Right ventricle myocardium superior (tissue), 1 donor: ENCODE measurements around the gene PAX2. TPM values are rescaled to one million over a fixed set of nuclear protein-coding genes. Genes with fewer than 3 reads are reported as not detected.
A peak's percentile ranks its signal among the peaks of the same experiment; 100 is the strongest.

ENCODE experiments used
- ATAC-seq: fragments of 200-7000 bp; cut with Tn5 transposase; one replicate; pipeline ENCODE4 v1.9.1; 2020; ENCODE audit warnings: mild to moderate bottlenecking; ENCODE audit not compliant: poor library complexity
- DNase-seq: peaks from one replicate; pipeline ENCODE4 v3.0.0-alpha.2; 2020
- intact Hi-C: fragments of 100-400 bp; cut with DNase I; formaldehyde crosslinking; loops from one replicate; pipeline ENCODE4 v1.11.2; 2022
- total RNA-seq: library from RNA; stranded (reverse); fragmentation: NEBNext Ultra II Directional; extraction: Animal tissue kit (Norgen Biotek cat#: 25700); gene quantifications from one replicate; pipeline ENCODE4 v1.2.1, GENCODE V29; 2021
- donor health status: DM: no; HTN: yes; CAD: no; lungs with severe emphysema.

PAX2 gene
- total RNA-seq, 1 donor from 2014 or later = not detected

DNA sequence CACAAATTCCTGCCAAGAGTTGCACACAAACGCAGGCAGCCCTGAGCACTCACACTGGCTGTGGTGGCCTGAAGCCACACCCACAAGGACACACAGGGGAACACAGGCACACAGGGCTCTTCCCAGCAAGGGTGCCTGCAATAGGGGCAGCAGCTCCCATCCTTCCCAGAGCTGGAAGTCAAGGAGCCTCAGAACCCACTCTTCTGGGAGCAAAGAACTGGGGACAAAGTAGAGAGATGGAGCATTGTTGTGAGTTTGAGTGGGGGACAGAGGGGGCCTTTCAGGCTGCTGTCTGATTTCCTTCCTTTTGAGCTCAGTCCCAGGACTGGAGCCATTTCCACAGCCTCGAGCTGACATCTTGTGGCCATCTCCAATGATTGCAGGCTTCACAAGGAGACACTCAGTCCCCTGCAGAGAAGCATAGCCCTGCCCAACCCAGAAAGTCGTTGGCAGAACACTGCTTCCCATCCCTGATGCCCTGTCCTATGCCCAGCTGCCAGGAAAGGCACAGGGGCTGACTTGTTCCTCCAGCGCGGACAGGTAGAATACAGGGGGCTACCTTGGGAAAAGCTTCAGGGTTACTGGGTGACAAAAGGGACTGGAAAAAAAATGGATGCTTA is 133.0 kb downstream of the PAX2 start:
- intact Hi-C loops = loop anchor here (10.0 kb wide), 1 partner anchor 314 kb away; no protein-coding TSS in a partner anchor

More for the DNA sequence above, 133.0 kb downstream of the PAX2 start:
- ATAC-seq = peak; percentile 86
- DNase-seq = no peak

Other genes with a start within 250 kb of the PAX2 start
- gene SEC31B, start 225.7 kb upstream of the PAX2 start, total RNA-seq = 7.9 TPM
- 431 TPM for gene NDUFB8, start 215.7 kb upstream of the PAX2 start, total RNA-seq
- 43.0 TPM for gene HIF1AN, start 209.6 kb upstream of the PAX2 start, total RNA-seq
- gene SLF2, start 167.4 kb downstream of the PAX2 start, total RNA-seq = 15.0 TPM
- gene SEMA4G, start 223.9 kb downstream of the PAX2 start, total RNA-seq = 0.86 TPM
- 55.4 TPM for gene MRPL43, start 241.9 kb downstream of the PAX2 start, total RNA-seq
- gene TWNK, start 242.0 kb downstream of the PAX2 start, total RNA-seq = 6.4 TPM